Spleen (tissue), 7 donors: ENCODE measurements around the gene GNAO1.
"Not testable (repeated sequence)": the region's sequence is repeated elsewhere in the genome, so short reads cannot be mapped to it uniquely, and the experiment has no call there.

ENCODE experiments used
- POLR2AphosphoS5 ChIP-seq, 3 donors: sonication (generic); formaldehyde crosslinking; IDR thresholded peaks; one replicate each; pipeline ENCODE4 v1.5.1; 2017; ENCODE audit warnings: antibody characterized with exemption in 3 of 3
- TF ChIP-seq, protein P1 (sequence below), 11 experiments: fragments of 200-600 bp in 7 of 11; fragments of 450-650 bp in 4 of 11; sonication (generic) in 4 of 11; IDR thresholded peaks in 8 of 11; conservative IDR thresholded peaks in 3 of 11; 1 replicate in 7 of 11; 2 replicates in 4 of 11; pipeline versions ENCODE4 v1.4.0 to v1.8.0; 2016 to 2021; ENCODE audit warnings: antibody characterized with exemption in 11 of 11, inconsistent platforms in 4 of 11, mild to moderate bottlenecking in 1 of 11
- donor health status: DM: no; HTN: no; CAD: no; lungs with moderate emphysema.
- donor health status: DM: no; HTN: no; CAD: no.
- donor health status: DM: no; HTN: no; CAD: no.

DNA sequence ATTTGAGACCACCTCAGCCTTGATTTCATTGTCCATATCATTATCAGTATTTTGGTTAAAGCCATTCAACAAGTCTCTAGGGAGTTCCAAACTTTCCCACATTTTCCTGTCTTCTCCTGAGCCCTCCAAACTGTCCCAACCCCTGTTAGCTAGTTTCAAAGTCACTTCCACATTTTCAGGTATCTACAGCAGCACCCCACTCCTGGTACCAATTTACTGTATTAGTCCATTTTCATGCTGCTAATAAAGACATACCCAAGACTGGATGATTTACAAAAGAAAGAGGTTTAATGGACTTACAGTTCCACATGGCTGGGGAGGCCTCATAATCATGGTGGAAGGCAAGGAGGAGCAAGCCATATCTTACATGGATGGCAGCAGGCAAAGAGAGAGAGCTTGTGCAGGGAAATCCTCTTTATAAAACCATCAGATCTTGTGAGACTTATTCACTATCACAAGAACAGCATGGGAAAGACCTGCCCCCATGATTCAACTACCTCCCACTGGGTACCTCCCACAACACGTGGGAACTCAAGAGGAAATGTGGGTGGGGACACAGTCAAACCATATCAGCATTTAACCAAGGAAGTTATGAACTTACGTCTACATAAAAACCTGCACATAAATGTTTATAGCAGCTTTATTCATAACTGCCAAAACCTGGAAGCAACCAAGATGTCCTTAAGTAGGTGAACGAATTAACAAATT is 189.6 kb downstream of the GNAO1 start:
- not testable (repeated sequence) for TF ChIP-seq POLR2AphosphoS5 (IDR thresholded peaks at IDR 0.05)
- TF ChIP-seq, protein P1, sequence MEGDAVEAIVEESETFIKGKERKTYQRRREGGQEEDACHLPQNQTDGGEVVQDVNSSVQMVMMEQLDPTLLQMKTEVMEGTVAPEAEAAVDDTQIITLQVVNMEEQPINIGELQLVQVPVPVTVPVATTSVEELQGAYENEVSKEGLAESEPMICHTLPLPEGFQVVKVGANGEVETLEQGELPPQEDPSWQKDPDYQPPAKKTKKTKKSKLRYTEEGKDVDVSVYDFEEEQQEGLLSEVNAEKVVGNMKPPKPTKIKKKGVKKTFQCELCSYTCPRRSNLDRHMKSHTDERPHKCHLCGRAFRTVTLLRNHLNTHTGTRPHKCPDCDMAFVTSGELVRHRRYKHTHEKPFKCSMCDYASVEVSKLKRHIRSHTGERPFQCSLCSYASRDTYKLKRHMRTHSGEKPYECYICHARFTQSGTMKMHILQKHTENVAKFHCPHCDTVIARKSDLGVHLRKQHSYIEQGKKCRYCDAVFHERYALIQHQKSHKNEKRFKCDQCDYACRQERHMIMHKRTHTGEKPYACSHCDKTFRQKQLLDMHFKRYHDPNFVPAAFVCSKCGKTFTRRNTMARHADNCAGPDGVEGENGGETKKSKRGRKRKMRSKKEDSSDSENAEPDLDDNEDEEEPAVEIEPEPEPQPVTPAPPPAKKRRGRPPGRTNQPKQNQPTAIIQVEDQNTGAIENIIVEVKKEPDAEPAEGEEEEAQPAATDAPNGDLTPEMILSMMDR (IDR thresholded peaks at IDR 0.05 in 8 of 11, conservative IDR thresholded peaks at IDR 0.05 in 3 of 11) = not testable (repeated sequence)
